Fibroblast of skin of left quadriceps (primary cell): ENCODE data around the gene CDC37.
"Not testable (repeated sequence)": the region's sequence is repeated elsewhere in the genome, so short reads cannot be mapped to it uniquely, and the experiment has no call there.

ENCODE experiments used
- DNase-seq, 2 experiments: peaks; one replicate each; pipeline ENCODE4 v3.0.0-alpha.2; 2013; ENCODE audit warnings: low read depth in 2 of 2

CDC37 gene

DNA sequence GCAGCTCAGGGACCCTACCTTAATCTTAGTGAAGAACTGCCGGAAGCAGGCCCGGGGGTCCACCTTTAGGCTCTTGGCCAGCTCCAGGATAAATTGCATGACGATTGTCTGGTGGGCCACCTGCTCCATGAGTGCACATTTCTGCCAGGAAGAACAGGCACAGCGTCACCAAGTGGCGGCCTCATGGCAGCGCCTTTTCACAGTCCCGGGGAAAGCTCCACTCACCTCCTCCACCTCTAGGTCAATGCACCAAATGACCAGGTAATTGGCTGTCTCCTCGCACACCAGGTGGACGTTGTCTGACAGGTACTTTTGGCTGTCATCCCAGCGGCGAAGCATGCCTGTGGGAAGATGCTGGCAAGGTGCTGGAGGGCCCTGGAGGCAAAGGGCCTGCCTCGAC lies 8.3 kb downstream of the CDC37 start:
- DNase-seq, result no peak

- no peak for DNase-seq
Observed at GRCh38 chr19:10393137-10393536, 10.2 kb downstream of the CDC37 start.

- no peak for DNase-seq
Observed at GRCh38 chr19:10392120-10392519, 11.2 kb downstream of the CDC37 start.

GRCh38 chr19:10390652-10391286 lies 12.6 kb downstream of the CDC37 start:
- DNase-seq, result peak; percentile 17 to 24

DNA sequence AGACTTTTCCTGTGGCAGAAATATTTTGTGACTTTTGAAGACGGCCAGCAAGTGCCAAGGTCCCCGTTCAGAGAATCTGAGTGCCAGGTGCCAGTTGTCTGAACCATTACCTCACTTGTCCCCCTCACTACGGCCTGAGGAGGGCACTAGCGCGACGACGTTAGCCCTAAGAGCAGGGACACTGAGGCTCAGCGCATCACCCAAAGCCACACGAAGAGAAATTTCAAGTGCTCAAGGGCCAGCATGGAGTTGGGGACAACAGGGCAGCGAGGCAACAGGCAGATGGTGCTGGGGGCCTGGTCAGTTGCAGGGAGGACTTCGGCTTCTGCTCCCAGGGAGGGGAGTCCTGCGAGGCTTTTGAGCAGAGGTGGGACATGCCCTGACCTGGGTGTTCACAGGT lies 13.5 kb downstream of the CDC37 start:
- DNase-seq, result no peak

- DNase-seq, result peak; percentile 44 to 48
Observed at GRCh38 chr19:10388957-10389356, 14.4 kb downstream of the CDC37 start.

DNA sequence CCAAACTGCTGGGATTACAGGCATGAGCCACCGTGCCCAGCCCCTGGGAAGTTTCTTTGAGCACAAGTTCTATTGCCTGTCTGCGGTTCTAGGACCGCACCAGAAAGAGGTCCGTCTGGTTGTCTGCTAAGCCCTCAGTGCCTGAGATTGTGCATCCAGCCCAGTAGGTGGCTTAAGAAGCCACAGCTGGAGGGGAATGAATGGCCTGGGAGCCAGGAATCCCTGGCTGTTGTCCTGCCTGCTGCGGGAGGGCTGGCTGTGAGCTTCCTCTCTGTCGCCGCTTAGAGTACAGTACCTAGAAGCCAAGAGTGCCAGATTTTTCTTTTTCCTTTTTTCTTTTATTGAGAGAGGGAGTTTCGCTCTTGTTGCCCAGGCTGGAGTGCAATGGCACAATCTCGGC lies 18.8 kb downstream of the CDC37 start:
- no peak for DNase-seq

DNA sequence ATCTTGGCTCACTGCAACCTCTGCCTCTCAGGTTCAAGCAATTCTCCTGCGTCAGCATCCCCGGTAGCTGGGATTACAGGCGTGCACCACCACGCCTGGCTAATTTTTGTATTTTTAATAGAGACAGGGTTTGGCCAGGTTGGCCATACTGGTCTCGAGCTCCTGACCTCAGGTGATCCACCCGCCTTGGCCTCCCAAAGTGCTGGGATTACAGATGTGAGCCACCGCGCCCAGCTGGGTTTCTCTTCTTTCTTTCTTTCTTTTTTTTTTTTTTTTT lies 20.2 kb downstream of the CDC37 start:
- not testable (repeated sequence) for DNase-seq

DNA sequence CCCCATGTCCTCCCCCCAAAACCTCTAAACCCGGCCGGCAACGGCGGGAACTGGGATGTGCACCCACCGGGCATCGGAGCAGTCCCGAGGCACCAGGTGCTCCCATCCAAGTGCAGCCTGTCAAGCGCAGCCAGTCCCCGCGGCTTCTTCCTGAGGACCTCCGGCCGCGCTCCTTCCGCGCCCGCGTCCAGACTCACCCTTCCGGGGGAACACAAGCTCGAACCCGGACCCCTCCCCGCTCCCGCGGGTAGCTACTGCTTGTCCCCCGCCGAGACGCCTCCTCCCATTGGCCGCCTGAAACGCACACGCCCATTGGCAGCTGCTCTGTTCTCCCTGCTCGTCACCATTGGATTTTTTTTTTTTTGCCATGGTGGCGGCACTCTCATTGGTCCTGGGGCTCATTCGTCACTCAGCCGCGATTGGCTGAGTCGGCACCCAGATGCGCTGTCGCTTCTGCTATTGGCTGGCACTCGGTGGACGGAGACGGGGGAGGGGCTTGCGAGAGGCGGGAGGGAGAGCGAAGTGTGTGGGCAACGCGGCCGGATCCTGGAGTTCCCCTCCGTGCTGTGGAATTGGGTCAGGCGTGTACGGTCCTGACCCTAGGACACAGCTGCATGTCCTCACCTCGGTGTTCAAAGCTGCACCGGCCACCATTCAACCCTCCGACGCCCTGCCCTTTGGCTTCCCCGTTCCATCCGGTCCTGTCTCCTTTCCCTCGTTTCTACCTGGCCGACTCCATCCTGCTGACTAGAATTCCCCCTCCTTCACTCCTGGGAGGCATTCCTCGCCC lies 22.8 kb downstream of the CDC37 start, which contains the start of gene TYK2:
Gene TYK2 (minus strand): TSS at position 260 of the 790 bp plus-strand sequence. CDS start 2,166 bp downstream, outside the sequence.
- DNase-seq, result peak; percentile 98

DNA sequence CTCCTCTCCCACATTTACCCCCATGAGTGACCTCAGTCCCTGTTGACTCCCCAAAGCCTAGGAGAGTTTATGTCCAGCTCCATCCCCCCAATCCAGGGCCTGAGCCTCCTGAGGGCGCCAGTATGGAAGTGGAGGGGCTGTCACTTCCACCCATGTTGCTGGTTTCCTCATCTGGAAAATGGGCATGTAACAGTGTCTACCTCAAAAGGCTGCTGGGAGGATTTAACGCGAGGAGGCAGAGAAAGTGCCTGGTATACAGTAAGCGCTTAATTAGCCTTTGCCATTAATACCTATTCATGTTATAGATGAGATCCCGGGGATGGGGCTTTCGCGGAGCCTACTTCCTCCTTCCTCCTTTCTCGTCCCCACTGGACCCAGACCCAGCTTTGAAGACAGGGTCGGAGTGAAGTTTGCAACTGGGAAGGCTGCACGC lies 23.4 kb downstream of the CDC37 start:
- no peak for DNase-seq

DNA sequence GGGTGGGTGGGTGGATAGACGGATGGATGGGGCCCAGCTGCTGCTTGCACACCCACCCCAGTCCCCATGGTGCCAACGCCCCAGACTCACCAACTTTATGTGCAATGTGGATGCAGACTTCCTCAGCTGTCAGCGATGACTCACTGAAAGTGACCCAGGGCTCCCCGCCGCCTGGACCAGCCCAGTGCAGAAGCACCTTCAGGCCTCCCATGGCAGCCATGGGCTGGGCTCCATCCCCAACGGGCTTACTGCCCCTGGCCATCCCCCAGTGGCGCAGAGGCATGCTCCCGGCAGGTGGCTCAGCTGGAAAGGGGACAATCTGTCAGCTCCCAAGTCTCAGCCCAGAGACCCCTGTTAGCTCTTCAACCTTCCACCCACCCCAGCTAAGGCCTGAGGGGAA lies 25.2 kb downstream of the CDC37 start:
- DNase-seq, result no peak

DNA sequence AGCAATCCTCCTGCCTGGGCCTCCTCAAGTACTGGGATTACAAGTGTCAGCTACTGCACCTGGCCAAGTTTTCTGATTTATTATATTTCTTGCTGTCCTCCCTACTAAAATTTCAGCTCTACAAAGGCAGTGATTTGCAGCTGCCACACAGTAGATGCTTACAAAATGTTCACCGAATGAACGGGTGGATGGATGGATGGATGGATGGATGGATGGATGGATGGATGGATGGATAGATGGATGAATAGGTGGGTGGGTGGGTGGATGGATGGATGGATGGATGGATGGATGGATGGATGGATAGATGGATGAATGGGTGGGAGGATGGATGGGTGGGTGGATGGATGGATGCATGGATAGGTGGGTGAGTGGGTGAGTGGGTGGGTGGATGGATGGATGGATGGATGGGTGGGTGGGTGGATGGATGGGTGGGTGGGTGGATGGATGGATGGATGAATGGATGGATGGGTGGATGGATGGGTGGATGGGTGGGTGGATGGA lies 26.2 kb downstream of the CDC37 start:
- not testable (repeated sequence) for DNase-seq

DNA sequence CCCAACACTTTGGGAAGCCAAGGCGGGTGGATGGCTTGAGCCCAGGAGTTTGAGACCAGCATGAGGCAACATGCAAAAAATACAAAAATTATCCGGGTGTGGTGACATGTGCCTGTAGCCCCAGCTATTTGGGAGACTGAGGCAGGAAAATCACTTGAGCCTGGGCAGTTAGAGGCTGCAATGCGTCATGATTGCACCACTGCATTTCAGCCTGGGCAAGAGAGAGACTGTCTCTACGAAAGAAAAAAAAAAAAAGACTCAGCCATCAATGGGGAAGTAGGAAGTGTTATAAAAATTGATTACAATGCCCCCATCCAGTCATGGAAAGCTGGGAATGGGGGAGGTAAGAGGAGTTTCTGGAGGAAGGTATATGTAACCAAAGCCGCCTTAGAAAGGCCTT lies 28.4 kb downstream of the CDC37 start:
- DNase-seq, result no peak

GRCh38 chr19:10372690-10373089 lies 30.7 kb downstream of the CDC37 start:
- DNase-seq, result no peak

DNA sequence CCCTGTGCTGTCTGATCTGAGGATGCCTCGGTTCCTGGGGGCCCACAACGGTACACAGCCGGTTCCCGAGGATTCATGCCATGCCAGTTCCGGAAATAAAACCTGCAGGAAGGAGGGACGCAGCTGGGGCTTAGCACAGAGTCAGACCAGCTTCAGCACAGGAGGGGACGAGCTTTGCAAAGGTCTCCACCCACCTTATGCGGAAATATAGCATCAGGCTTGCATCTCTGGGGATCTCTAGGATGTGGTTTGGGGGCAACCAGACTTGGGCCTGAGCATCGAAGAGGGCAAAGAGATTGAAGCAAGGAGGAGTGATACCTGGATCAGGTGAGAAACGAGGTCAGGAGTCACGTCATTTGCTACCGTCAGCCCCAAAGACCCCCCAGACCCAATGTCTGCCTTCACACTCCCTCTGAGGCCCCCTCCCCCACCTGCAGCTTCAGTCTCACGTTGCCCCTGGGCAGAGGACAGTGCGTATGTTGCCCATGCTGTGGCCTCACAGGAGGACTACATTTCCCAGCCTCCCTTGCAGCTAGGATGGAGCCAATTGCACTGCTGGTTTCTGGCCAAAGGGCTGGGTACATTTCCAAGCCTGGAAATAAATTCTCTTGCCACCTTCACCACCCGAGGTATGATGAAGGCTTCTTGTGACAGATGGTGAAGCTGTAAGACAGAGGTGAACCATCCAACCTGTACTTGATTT lies 35.1 kb downstream of the CDC37 start:
- DNase-seq, result no peak

- not testable (repeated sequence) for DNase-seq
Observed at GRCh38 chr19:10366950-10367512, 36.3 kb downstream of the CDC37 start.

DNA sequence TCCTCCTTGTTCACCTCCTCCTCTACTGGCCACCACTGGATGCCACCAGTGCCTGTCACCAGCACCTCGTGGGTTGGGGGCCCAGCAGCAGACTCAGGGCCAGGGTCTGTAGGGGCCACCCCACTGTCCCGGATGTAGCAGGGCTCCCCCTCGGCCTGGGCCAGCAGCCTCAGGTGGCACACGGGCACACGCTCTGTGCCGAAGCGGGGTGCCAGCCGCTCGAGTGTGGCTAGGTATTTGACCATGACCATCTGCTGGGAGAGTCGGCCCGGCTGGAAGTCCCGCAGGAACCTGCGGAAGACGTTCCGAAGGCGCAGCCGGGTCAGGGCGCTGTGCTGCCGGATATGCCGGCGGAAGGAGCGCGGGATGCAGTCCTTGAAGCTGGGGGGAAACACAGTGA lies 37.8 kb downstream of the CDC37 start:
- no peak for DNase-seq

DNA sequence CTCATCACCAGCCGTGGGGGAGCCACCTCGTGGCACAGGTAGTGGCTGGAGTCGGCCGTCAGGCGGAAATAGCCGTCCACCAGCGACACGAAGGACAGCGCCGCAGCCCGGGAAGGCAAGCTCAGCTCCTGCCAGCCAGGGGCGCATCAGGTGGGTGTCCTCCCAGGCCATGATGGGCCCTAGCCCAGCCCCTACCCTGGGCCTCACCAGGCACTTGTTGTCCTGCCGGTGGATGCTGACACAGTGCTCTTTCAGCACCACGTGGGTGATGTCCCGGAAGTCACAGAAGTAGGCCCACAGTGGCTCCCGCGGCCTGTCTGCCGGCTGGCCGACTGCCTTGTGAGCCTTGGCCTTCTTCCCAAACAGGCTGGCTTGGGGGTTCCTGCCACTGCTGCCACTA lies 38.7 kb downstream of the CDC37 start:
- no peak for DNase-seq

DNA sequence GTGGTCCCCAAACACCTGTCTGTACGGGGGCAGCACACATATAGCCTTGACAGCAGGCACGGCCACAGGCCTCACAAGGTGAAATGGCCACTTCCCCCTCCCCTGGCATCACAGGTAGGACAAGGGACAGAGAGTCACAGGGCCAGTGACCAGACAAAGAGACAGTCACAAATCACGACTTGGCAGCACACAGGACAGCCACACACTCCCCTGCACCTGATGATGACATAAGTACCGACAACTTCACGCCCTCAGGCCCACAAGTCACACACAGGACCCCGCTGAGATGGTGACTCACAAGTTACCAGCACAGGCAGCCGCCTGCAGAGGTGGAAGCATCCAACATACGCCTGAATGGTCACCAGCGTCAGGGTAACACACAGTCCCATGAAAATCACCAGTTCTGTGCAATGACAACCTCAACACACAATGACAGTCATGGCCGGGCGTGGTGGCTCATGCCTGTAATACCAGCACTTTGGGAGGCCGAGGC lies 39.5 kb downstream of the CDC37 start:
- DNase-seq, result no peak

GRCh38 chr19:10362259-10362658 lies 41.1 kb downstream of the CDC37 start:
- no peak for DNase-seq

DNA sequence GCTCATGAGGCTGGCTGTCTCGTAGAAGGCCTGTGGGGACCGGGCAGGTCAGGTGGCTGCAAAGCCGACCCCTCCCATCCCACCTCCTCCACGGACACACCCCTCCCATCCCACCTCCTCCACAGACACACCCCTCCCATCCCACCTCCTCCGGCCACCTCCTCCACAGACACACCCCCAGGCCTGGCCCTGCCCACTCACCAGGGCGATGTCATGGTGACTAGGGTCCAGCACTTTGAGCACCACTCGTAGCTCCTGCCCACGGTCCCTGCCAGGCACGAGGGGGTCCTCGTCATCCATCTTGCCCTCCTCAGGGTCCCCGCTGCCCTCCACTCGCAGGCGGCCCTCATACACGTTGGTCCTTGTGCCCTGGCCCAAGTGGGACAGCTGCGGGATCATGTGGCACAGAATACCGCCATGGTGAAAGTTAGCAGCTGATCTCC lies 41.8 kb downstream of the CDC37 start:
- no peak for DNase-seq

DNA sequence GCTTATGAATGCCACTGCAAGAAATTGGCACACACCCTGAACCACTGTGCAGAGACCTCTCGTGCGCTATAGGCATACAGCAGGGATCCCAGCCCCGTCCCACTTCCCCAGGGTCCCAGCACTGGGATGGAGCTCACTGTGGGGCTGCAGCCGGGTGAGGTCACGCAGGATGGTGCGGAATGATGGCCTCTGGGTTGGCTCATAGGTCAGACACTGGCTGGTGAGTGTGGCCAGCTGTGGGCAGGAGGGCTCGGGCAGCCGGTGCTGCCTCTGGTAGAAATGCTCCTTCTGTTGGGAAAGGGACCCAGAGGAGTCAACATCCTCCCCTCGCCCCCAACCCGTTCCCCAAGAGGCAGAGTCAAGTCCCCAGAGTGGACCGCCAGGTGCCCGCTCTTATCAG lies 46.9 kb downstream of the CDC37 start:
- DNase-seq, result no peak
